Glomerular visceral epithelial cell (primary cell): Measurements from ENCODE around the gene SGCB.
"Not testable (repeated sequence)": the region's sequence is repeated elsewhere in the genome, so short reads cannot be mapped to it uniquely, and the experiment has no call there.

Experiments used
- DNase-seq: peaks from one replicate; pipeline ENCODE4 v3.0.0-alpha.2; 2016; ENCODE audit errors: extremely low spot score

Gene SGCB, protein sequence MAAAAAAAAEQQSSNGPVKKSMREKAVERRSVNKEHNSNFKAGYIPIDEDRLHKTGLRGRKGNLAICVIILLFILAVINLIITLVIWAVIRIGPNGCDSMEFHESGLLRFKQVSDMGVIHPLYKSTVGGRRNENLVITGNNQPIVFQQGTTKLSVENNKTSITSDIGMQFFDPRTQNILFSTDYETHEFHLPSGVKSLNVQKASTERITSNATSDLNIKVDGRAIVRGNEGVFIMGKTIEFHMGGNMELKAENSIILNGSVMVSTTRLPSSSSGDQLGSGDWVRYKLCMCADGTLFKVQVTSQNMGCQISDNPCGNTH

DNA sequence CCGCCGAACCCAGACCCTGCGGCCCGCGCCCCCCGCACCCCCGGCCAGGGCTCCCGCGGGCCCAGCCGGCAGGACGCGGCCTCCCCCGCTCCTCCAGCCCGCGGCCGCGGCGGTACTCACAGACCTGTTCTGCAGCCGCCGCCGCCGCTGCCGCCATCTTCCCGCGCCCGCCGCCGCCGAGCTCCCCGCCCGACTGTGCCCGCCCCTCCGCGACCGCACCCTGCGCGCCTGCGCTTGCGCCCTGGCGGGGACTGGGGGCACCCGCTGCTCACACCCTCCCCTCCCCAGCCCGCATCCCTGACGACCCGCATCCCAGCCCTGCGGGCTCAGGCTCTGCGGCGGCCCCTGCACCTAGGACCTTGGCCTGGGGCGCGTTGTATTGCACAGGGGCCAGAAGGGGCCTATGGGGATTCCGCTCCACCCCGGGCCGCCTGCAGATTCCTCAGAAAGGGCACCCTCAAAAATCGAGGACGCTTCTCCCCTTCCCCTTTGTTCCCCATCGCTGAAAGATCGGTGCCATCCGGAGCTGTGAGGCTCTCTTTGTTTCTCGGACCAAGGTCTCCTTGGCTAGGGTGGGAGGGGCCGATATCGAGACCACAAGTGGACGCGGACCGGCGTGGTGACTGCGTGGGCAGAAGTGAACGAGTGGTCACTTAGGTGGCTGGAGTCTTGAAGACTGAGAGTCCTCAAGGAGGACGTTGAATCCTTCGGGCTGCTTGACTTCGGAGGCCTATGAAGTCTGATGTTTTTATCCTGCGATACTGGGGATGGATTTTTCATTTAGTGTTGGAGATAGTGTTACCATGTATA, at the start of gene SGCB:
Gene SGCB (minus strand): TSS at position 197 of the 810 bp plus-strand sequence. CDS start 40 bp downstream, at position 157.
- peak; percentile 63 for DNase-seq

DNA sequence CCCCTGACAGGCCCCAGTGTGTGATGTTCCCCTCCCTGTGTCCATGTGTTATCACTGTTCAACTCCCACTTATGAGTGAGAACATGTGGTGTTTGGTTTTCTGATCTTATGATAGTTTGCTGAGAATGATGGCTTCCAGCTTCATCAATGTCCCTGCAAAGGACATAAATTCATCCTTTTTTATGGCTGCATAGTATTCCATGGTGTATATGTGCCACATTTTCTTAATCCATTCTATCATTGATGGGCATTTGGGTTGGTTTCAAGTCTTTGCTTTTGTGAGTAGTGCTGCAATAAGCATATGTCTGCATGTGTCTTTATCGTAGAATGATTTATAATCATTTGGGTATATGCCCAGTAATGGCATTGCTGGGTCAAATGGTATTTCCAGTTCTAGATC, 48.3 kb upstream of the SGCB start:
- DNase-seq, result not testable (repeated sequence)

- no peak for DNase-seq
These were observed 43.1 kb upstream of the SGCB start for GRCh38 chr4:52081216-52081615.

DNA sequence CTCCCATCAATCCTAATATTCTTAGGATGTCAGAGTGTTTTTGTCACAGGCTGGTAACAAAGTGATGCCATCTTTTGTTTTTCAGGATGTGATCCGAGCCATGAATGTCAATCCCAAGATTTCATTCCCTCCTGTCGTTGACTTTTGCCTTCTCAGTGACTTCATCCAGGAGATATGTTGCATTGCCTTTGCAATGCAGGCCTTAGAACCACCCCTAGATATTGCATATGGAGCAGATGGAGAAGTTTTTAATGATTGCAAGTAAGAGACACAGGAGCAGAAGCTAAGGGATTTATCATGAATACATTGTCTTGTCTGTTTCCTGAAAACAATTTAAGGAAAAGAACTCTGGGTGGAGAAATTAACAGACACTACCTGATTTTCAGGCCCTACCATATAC, 41.6 kb upstream of the SGCB start:
- DNase-seq, result no peak

- DNase-seq, result no peak
These were observed 38.6 kb upstream of the SGCB start for GRCh38 chr4:52076731-52077130.

GRCh38 chr4:52071791-52072546, 33.9 kb upstream of the SGCB start:
- peak; percentile 34 for DNase-seq

DNA sequence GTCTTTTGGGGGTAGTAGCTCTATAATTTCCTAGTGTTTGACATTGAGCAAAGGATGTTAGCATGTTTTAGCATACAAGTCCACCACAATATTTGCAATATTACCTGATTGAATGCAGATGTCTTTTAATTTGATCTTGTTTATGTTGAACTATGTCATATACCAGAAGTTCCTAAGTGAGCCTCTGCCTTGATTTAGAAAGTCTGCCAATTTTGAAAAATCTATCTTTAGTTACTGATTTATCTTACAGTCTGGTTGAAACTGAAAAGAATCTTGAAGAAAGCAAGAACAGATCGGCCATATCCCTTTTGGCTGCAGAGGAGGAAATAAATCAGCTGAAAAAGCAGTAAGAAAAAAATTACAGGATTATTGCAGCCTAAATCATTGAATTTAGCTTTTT, 31.5 kb upstream of the SGCB start:
- no peak for DNase-seq

GRCh38 chr4:52059372-52059771, 21.3 kb upstream of the SGCB start:
- peak; percentile 13 for DNase-seq

DNA sequence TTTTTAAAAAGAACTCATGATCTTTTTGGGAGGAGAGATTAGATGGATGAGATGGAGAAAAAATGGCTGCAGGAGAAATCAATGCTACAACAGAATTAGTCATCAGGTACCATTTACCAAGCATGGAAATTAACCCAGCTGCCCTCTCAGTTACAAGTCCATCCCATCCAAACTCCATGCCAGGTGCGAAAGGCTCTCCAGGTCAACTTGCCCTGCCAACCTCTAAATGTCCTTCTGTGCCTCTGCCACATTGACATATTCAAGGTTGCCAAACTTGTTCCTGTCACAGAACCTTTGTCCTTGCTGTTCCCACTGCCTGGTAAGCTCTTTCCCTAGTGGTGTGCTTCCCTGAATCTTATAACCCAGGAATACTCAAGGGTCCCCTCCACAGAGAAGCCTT, 20.2 kb upstream of the SGCB start:
- DNase-seq, result no peak

DNA sequence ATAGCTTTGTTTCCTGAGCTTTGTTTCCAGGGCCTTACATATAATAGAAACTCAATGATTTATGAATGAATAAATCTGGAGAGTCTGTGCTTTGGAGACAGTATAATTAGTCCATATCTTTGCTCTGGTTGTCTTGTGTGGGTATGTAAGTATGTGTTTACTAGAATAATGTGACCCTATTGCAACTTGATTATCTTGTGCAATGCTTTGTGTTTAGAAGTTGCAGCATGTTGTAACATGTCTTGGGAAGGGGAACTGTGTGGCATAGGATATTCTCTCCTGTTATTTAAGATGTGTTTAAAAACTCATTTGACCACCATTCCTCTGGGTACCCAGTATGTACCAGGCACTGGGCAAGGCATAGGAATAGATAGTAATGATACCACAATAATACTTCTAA, 19.1 kb upstream of the SGCB start:
- no peak for DNase-seq

- DNase-seq, result no peak
These were observed 16.2 kb upstream of the SGCB start for GRCh38 chr4:52054254-52054653.

DNA sequence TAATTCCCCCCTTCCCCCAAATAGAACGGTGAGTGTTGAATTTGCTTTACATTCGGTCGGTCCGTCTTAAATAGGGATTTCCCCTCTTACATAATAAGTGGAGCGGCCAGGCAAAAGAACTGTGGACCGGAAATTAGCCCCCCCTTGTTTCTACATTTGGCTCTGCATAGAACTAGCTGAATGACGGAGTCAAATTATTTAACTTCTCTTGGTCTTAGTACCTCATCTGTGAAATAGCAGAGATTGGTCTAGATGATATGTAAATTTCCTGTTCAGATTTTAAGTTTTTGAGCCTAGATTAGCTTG, 14.3 kb upstream of the SGCB start:
- no peak for DNase-seq

GRCh38 chr4:52051615-52052474, 13.7 kb upstream of the SGCB start:
- DNase-seq, result peak; percentile 69

DNA sequence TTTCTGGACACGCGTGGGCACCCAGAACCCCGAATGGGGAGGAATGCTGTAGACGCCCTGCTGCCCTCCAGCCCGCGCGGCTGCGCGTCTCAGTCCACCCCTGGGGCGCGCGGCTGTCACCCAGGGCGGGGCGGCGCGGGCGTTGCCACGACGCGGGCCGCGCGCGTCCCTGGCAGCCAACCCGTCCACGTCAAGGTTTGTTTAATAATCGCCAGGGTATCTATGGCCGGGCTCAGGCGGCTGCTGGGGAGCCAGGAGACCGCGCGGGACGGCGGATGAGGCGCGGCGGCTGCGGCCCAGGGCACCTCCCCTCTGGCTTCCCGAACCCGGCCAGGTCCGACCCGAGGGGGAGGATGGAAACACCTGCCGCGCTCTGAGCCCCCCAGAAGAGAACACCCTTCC, 13.1 kb upstream of the SGCB start, which contains the start of gene SPATA18:
Gene SPATA18 (plus strand): TSS at position 92 of the 402 bp plus-strand sequence. CDS start 401 bp downstream, outside the sequence.
- peak; percentile 39 for DNase-seq

DNA sequence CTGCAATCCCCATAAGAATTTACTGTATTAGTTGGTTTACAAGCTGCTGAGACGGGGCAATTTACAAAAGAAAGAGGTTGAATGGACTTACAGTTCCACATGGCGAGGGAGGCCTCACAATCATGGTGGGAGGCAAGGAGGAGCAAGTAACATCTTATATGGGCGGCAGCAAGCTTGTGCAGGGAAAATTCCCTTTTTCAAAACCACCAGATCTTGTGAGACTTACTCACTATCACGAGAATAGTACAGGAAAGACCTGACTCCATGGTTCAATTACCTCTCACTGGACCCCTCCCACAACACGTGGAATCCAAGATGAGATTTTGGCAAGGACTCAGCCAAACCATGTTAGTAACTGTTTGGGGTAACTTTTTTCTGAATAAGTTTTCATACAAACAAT, 11.2 kb upstream of the SGCB start:
- DNase-seq, result no peak

- no peak for DNase-seq
These were observed 6.9 kb upstream of the SGCB start for GRCh38 chr4:52045028-52045427.

DNA sequence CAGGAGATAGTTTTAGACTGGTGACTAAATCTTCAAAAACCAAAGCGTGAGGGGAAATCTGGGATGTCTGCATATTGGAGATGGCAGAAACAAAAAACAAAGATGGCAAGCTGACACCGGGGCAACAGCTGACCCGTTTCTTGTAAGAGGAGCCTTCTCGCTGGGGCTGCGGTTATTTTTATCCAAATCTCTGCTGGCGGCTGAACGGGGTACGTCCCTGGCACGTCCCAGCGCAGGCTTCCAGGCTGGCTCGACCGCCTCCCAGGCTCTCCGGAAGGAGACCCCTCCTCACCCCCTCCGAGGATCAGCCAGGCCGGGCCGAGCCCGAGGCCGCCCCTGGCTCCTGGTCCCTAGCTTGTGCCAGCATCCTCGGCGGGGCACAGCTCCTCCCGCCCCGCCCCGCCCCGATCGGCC, 403 bp downstream of the SGCB start:
- DNase-seq, result peak; percentile 39

GRCh38 chr4:52036886-52037530, 1.1 kb downstream of the SGCB start:
- DNase-seq, result no peak

GRCh38 chr4:52035190-52035589, 2.9 kb downstream of the SGCB start:
- no peak for DNase-seq

DNA sequence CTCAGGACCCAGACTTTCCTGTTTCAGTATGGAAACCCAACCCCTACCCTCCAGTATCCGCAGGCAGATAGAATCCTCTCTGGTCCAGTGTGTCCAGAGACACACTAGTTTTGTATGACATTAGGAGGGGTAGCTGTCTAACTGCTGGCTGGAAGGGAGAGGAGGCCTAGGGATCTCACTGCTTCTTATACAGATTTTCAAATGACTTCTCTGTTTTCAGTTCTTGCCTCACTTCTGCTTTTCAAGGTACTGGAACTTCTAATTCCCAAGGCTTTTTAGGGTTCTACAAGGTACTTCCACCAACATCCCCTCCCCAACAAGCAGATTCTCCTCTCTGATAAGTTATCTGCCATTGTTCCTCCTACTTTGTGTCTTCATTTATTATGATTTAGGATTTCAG, 6.1 kb downstream of the SGCB start:
- DNase-seq, result no peak

- DNase-seq, result peak; percentile 58
These were observed 9.1 kb downstream of the SGCB start for GRCh38 chr4:52028970-52029369.
